Epithelial cell of esophagus (primary cell): ENCODE results near the gene BCL2L15.
"Not testable (repeated sequence)": the region's sequence is repeated elsewhere in the genome, so short reads cannot be mapped to it uniquely, and the experiment has no call there.

Experiments
- DNase-seq: peaks from one replicate; pipeline ENCODE4 v3.0.0; 2010; ENCODE audit warnings: low read depth
- H3K4me3 ChIP-seq: 2 replicates; pipeline ENCODE4 v1.5.1; 2011; ENCODE audit warnings: mild to moderate bottlenecking, low read length, control low read depth
- TF ChIP-seq, protein P1 (sequence below): IDR thresholded peaks from 2 replicates; pipeline ENCODE4 v1.5.1; 2011; ENCODE audit warnings: low read depth, mild to moderate bottlenecking, low read length, control low read depth, inconsistent platforms; ENCODE audit not compliant: insufficient read depth; ENCODE audit errors: missing control alignments

The BCL2L15 gene

GRCh38 chr1:113854234-113854633 is 33.1 kb downstream of the BCL2L15 start:
- no peak overlapping the region for H3K4me3 ChIP-seq
- TF ChIP-seq, protein P1, sequence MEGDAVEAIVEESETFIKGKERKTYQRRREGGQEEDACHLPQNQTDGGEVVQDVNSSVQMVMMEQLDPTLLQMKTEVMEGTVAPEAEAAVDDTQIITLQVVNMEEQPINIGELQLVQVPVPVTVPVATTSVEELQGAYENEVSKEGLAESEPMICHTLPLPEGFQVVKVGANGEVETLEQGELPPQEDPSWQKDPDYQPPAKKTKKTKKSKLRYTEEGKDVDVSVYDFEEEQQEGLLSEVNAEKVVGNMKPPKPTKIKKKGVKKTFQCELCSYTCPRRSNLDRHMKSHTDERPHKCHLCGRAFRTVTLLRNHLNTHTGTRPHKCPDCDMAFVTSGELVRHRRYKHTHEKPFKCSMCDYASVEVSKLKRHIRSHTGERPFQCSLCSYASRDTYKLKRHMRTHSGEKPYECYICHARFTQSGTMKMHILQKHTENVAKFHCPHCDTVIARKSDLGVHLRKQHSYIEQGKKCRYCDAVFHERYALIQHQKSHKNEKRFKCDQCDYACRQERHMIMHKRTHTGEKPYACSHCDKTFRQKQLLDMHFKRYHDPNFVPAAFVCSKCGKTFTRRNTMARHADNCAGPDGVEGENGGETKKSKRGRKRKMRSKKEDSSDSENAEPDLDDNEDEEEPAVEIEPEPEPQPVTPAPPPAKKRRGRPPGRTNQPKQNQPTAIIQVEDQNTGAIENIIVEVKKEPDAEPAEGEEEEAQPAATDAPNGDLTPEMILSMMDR: no peak
- DNase-seq: no peak

- not testable (repeated sequence) for H3K4me3 ChIP-seq
Measured at GRCh38 chr1:113852694-113853093, 34.7 kb downstream of the BCL2L15 start.

DNA sequence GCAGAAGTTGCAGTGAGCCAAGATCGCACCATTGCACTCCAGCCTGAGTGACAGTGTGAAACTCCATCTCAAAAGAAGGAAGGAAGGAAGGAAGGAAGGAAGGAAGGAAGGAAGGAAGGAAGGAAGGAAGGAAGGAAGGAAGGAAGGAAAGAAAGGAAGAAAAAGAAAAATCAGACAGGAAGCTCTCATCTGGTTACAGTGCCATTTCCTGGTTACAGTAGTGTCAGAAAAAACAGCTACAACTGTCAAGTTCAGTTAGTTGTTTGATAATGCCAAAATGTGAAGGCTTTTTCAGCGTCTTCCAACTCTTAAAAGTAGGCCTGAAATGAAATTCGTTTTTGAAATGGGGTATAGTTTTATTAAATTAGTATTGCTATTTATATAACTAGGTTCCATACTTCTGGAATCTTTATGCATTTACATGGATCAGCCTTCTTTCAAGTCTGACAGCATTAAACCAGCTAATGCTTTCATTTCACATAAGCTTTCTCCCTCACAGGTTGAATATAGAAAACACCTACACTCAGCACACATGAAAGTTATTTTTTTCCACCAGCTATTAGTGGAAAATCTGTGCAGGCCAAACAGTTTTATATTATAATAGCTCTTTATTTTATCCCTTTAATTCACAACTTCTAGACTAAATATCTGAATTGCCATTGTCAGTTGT is 37.1 kb downstream of the BCL2L15 start:
- no peak overlapping the region for H3K4me3 ChIP-seq
- TF ChIP-seq, protein P1: no peak
- no peak for DNase-seq

More at GRCh38 chr1:113852694-113853093, 34.7 kb downstream of the BCL2L15 start:
- DNase-seq: not testable (repeated sequence)

GRCh38 chr1:113849072-113849471 is 38.3 kb downstream of the BCL2L15 start:
- TF ChIP-seq, protein P1: no peak
- DNase-seq: no peak
- no peak overlapping the region for H3K4me3 ChIP-seq

- TF ChIP-seq, protein P1: no peak
- no peak for DNase-seq
- no peak overlapping the region for H3K4me3 ChIP-seq
Measured at GRCh38 chr1:113846391-113847035, 40.9 kb downstream of the BCL2L15 start.

GRCh38 chr1:113836534-113836933 is 50.8 kb downstream of the BCL2L15 start:
- TF ChIP-seq, protein P1: no peak
- H3K4me3 ChIP-seq: no peak overlapping the region
- no peak for DNase-seq

DNA sequence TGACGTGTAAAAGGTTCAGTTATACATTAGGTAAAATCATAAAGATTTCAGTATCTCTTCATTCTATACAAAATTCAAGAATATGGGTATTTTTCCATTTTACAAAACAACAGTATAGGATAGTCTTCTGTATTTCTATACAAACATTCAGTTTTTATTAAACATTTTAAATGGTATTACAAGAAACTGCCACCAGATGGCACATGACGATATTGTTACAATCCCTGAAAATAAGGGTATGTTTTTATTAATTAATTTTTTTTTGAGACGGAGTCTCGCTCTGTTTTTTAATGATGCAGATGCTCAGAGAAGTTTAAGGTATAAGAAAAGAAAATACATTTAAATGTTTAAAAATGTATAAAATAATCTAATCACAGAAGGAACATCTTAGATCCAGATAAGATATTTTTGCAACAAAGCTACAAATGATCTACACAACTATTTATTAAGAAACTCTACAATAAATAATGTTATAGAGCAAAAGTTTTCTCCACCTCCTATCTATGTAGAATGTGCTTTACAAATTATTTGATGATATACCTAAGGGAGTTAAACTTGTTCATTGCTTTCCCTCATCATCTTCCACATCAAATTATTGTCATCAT is 51.6 kb downstream of the BCL2L15 start:
- TF ChIP-seq, protein P1: peak; percentile 39
- no peak overlapping the region for H3K4me3 ChIP-seq
- DNase-seq: peak; percentile 61
